ENCODE results near the gene ZYG11B. TPM values are rescaled to one million over a fixed set of nuclear protein-coding genes. Genes with fewer than 3 reads are reported as not detected.

The ZYG11B gene
- total and polyA plus RNA-seq, 8 donors: 3.5 to 56.9 (median 15.7) TPM

DNA sequence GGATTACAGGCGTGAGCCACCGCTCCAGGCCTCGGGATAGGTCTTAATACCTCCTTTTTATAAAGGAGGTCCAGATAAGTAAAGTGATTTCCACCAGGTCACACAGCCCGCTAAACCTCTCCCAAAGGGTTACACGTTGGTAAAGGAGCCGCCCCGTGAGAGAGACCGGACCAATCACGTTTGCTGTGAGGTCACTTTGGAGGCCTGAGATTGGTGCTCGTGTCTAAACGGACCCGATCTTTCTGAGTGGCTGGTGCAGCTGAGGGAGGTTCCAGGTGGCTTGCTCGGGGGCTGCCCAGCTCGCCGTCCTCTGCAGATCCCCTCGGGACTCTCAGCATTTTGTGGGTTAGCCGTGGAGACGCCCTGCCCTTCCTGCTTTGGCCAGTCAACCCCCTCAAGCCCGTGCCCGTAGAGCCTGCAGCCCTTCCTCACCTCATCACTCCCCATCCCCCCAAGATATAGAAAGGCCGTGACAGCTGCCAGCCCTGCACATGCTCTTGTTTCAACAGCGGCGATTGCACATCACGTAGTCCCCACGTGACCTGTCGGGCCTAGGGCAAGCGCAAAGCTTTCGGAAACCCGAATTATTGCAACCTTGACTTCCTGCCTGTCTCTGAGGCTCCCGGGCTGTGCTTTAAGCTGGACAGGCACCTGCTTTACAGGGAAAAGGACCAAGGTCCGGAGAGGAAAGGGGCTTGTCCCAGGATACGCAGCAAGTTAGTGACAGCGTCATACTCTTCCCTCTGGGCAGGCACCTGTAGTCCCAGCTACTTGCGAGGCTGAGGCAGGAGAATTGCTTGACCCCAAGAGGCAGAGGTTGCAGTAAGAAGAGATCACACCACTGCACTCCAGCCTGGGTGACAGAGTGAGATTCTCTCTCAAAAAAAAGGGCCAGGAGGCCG, 23.1 kb upstream of the ZYG11B start:
- peak; percentile 90 to 97 for DNase-seq
- Histone ChIP-seq H3K27ac (peak overlapping the region; percentile 84 to 94 (median 90)), H3K9me3 (no peaks in the 10 kb centered on the region), H3K4me3 (peak overlapping the region; percentile 47 to 70 (median 54)), H3K27me3 (no peaks in the 10 kb centered on the region), H3K36me3 (no peaks in the 10 kb centered on the region), H3K4me1 (peaks cover 10 to 42% (median 25%) of the 10 kb centered on the region in 4 donors)
- intact Hi-C loops (cut with DNase I; ENCODE audit: low total_unique reads): no loop called here
- TF ChIP-seq POLR2AphosphoS5 (IDR thresholded peaks at IDR 0.05) (peak; percentile 58 to 66 (median 64)), EP300 (IDR thresholded peaks at IDR 0.05) (no peak)
- WGBS, 5 donors: 4 to 7% (median 5%) methylated on average over 30 to 35 of the region's 35 CpGs

- H3K27ac ChIP-seq: no peak overlapping the region
- H3K9me3 ChIP-seq: no peaks in the 10 kb centered on the region
- no peak overlapping the region for H3K4me3 ChIP-seq
- no peaks in the 10 kb centered on the region for H3K36me3 ChIP-seq
- WGBS, 5 donors: 73 to 84% (median 80%) methylated on average over 5 to 6 of the region's 6 CpGs
- DNase-seq: no peak
- no peaks in the 10 kb centered on the region for H3K27me3 ChIP-seq
- TF ChIP-seq, protein P1, sequence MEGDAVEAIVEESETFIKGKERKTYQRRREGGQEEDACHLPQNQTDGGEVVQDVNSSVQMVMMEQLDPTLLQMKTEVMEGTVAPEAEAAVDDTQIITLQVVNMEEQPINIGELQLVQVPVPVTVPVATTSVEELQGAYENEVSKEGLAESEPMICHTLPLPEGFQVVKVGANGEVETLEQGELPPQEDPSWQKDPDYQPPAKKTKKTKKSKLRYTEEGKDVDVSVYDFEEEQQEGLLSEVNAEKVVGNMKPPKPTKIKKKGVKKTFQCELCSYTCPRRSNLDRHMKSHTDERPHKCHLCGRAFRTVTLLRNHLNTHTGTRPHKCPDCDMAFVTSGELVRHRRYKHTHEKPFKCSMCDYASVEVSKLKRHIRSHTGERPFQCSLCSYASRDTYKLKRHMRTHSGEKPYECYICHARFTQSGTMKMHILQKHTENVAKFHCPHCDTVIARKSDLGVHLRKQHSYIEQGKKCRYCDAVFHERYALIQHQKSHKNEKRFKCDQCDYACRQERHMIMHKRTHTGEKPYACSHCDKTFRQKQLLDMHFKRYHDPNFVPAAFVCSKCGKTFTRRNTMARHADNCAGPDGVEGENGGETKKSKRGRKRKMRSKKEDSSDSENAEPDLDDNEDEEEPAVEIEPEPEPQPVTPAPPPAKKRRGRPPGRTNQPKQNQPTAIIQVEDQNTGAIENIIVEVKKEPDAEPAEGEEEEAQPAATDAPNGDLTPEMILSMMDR (IDR thresholded peaks at IDR 0.05): no peak
- no peak for TF ChIP-seq POLR2AphosphoS5 (IDR thresholded peaks at IDR 0.05)
- no peak for TF ChIP-seq EP300 (IDR thresholded peaks at IDR 0.05)
- TF ChIP-seq POLR2A (IDR thresholded peaks at IDR 0.05): no peak
- intact Hi-C loops (cut with DNase I; ENCODE audit: low total_unique reads): no loop called here
- peaks cover 5 to 39% (median 16%) of the 10 kb centered on the region in 4 donors for H3K4me1 ChIP-seq
These were observed 20.1 kb upstream of the ZYG11B start for GRCh38 chr1:52706136-52706670.

DNA sequence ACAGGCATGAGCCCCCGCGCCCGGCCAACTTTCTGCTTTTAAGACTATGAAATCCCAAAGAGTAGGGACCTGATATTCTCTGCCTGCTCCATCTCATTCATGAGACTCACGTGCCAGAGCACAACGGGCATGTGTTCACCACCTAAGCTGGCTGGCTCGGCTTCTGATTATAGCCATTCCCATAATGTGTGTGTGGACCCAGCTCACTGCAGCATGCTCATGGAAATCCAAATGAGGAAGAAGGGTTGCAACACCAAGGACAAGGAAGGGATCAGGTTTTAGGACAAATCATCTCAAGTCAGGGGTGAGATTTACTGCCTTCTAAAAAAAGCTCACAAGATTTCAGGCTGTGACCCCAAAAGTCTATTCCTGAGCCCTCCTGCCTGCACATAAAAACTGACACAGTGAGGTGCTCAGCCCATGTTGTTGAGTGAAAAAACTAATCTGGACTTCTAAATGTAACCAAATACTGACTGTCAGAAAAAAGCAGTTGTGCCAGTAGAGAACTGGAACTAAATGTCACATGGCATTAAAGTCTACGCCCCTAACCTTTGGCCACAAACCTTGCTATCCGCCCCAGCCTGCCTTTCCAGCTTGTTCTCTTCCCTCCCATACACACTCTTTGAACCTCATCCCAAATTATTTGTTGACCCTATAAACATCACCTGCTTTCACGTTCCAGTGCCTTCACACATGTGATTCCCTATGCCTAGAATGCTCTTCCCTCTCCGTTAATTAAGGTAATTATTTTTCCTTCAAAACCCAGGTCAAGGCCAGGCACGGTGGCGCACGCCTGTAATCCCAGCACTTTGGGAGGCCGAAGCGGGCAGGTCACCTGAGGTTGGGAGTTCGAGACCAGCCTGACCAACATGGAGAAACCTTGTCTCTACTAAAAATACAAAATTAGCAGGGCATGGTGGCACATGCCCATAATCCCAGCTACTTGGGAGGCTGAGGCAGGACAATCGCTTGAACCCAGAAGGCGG, 19.0 kb upstream of the ZYG11B start:
- Histone ChIP-seq H3K4me3 (no peak overlapping the region), H3K36me3 (no peaks in the 10 kb centered on the region), H3K4me1 (peaks cover 5 to 39% (median 15%) of the 10 kb centered on the region in 4 donors), H3K27me3 (no peaks in the 10 kb centered on the region), H3K27ac (peak overlapping the region in 2 of 5 donors; percentile 1 to 14), H3K9me3 (no peaks in the 10 kb centered on the region)
- WGBS, 5 donors: 84 to 86% (median 85%) methylated on average over 18 of the region's 18 CpGs
- intact Hi-C loops (cut with DNase I; ENCODE audit: low total_unique reads): no loop called here
- peak in 1 of 2 donors; percentile 47 for DNase-seq
- no peak for TF ChIP-seq POLR2AphosphoS5 (IDR thresholded peaks at IDR 0.05)
- TF ChIP-seq, protein P1 (IDR thresholded peaks at IDR 0.05): no peak
- TF ChIP-seq POLR2A (IDR thresholded peaks at IDR 0.05): no peak
- TF ChIP-seq EP300 (IDR thresholded peaks at IDR 0.05): no peak

DNA sequence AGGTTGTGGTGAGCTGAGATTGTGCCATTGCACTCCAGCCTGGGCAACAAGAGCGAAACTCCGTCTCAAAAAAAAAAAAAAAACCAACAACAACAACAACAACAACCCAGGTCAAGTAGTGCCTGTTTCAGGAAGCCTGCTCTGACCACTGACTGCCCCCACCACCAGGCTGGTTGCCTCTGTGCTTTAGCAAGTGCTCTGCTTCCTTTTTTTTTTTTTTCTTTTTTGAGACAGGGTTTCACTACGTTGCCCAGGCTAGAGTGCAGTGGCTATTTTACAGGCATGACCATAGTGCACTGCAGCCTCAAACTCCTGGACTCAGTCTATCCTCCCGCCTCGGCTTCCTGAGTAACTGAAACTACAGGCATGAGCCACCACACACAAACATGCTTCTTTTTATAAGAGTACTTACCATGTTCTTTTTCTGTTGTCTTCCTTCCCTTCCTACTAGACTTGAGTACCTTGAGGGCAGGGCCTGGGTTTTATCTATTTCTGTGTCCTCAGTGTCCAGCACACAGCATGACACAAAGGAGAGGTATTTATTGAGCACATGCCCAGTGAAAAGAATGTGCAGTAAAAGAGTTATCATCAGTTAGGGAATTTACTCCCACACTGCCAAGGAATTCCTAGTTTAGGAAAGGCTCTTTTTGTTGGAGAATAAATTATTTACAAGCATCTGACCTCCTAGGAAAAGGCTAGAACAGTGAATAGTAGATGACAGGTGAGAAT, 18.2 kb upstream of the ZYG11B start:
- no peaks in the 10 kb centered on the region for H3K9me3 ChIP-seq
- no peak for DNase-seq
- H3K4me1 ChIP-seq: peaks cover 5 to 33% (median 15%) of the 10 kb centered on the region in 4 donors
- intact Hi-C loops (cut with DNase I; ENCODE audit: low total_unique reads): no loop called here
- WGBS, 5 donors: 72 to 83% (median 79%) methylated on average over 5 of the region's 5 CpGs
- no peaks in the 10 kb centered on the region for H3K27me3 ChIP-seq
- H3K27ac ChIP-seq: peak overlapping the region in 1 of 5 donors; percentile 22
- TF ChIP-seq POLR2A (IDR thresholded peaks at IDR 0.05) (no peak), EP300 (IDR thresholded peaks at IDR 0.05) (no peak), POLR2AphosphoS5 (IDR thresholded peaks at IDR 0.05) (no peak)
- TF ChIP-seq, protein P1 (IDR thresholded peaks at IDR 0.05): no peak
- no peaks in the 10 kb centered on the region for H3K36me3 ChIP-seq
- H3K4me3 ChIP-seq: no peak overlapping the region
